RCC 7860 (cell line): ENCODE results near the gene SESN2.
"Not testable (repeated sequence)": the region's sequence is repeated elsewhere in the genome, so short reads cannot be mapped to it uniquely, and the experiment has no call there.

Experiments
- DNase-seq: peaks from one replicate; pipeline ENCODE4 v3.0.0-alpha.2; 2015; ENCODE audit warnings: low spot score
- FAIRE-seq: peaks from 2 replicates; lab custom pipeline; 2012; peaks lifted over from hg19 to GRCh38; lab: Jason Lieb, UNC

Gene SESN2

GRCh38 chr1:28326515-28326914, 67.2 kb downstream of the SESN2 start:
- no peak for DNase-seq
- no peak for FAIRE-seq

GRCh38 chr1:28326984-28327383, 67.7 kb downstream of the SESN2 start:
- FAIRE-seq (peak; percentile 88), DNase-seq (peak; percentile 87)

GRCh38 chr1:28327431-28327830, 68.1 kb downstream of the SESN2 start:
- not testable (repeated sequence) for DNase-seq
- FAIRE-seq, result peak; percentile 46

- DNase-seq (no peak), FAIRE-seq (no peak)
Observed at GRCh38 chr1:28328228-28328648, 68.9 kb downstream of the SESN2 start.

GRCh38 chr1:28329395-28330153, 70.3 kb downstream of the SESN2 start:
- DNase-seq, result peak; percentile 29
- FAIRE-seq, result no peak
